ENCODE results near the gene FERMT3.

The FERMT3 gene

GRCh38 chr11:64251016-64251752 lies 44.7 kb downstream of the FERMT3 start, which contains the start of gene PLCB3:
TSS of gene PLCB3 (plus strand) at chr11:64251530. CDS start at chr11:64251650, 120 bp downstream.
- no peak for DNase-seq

- DNase-seq: no peak
These were observed 45.2 kb downstream of the FERMT3 start for GRCh38 chr11:64251753-64252002.

- peak; percentile 70 for DNase-seq
These were observed 45.7 kb downstream of the FERMT3 start for GRCh38 chr11:64252003-64252872.

- DNase-seq: no peak
These were observed 46.5 kb downstream of the FERMT3 start for GRCh38 chr11:64253043-64253442.

GRCh38 chr11:64253481-64253880 lies 47.0 kb downstream of the FERMT3 start:
- DNase-seq: no peak

- DNase-seq: no peak
These were observed 47.8 kb downstream of the FERMT3 start for GRCh38 chr11:64254326-64254725.

GRCh38 chr11:64255135-64256128 lies 48.9 kb downstream of the FERMT3 start:
- no peak for DNase-seq

GRCh38 chr11:64256300-64256699 lies 49.8 kb downstream of the FERMT3 start:
- no peak for DNase-seq

- DNase-seq: no peak
These were observed 51.8 kb downstream of the FERMT3 start for GRCh38 chr11:64258356-64258755.

GRCh38 chr11:64258946-64259532 lies 52.5 kb downstream of the FERMT3 start:
- DNase-seq: no peak

GRCh38 chr11:64259533-64260067 lies 53.1 kb downstream of the FERMT3 start:
- no peak for DNase-seq

GRCh38 chr11:64260147-64260708 lies 53.7 kb downstream of the FERMT3 start:
- no peak for DNase-seq

- no peak for DNase-seq
These were observed 55.1 kb downstream of the FERMT3 start for GRCh38 chr11:64261556-64262080.

- no peak for DNase-seq
These were observed 55.9 kb downstream of the FERMT3 start for GRCh38 chr11:64262271-64263002.

GRCh38 chr11:64263021-64263946 lies 56.8 kb downstream of the FERMT3 start:
- peak; percentile 33 for DNase-seq

GRCh38 chr11:64263947-64264317 lies 57.4 kb downstream of the FERMT3 start:
- DNase-seq: no peak

- no peak for DNase-seq
These were observed 57.9 kb downstream of the FERMT3 start for GRCh38 chr11:64264371-64264852.

- DNase-seq: no peak
These were observed 58.9 kb downstream of the FERMT3 start for GRCh38 chr11:64265176-64266160.

All from NCI-H226 (cell line).